GM12878 (cell line): ENCODE data around the gene GNGT2. TPM values are rescaled to one million over a fixed set of nuclear protein-coding genes. Genes with fewer than 3 reads are reported as not detected.

Source experiments
- ATAC-seq: fragments of 200-7000 bp; cut with Tn5 transposase; 3 replicates; pipeline ENCODE4 v1.9.1; 2020; ENCODE audit warnings: mild to moderate bottlenecking, moderate library complexity
- BruUV-seq: library from RNA; stranded (reverse); fragments of 400-500 nt; replicated peaks from 2 replicates; lab custom pipeline; 2021; lab: Mats Ljungman, UMichigan
- CTCF ChIA-PET: fragments of 300-600 bp; sonication (Branson Sonifier 250); formaldehyde crosslinking; extraction: SDS; loops from one replicate; lab custom pipeline; 2021; ENCODE audit warnings: inconsistent platforms; lab: Yijun Ruan, JAX
- POLR2A ChIA-PET: fragments of 350-600 bp; formaldehyde crosslinking; extraction: SDS; loops from one replicate; lab custom pipeline; 2021; ENCODE audit warnings: inconsistent platforms; lab: Charles Lee
- RAD21 ChIA-PET: fragments of 300-600 bp; sonication (Branson Sonifier 250); formaldehyde crosslinking; loops from one replicate; lab custom pipeline; 2023; ENCODE audit warnings: antibody characterized with exemption; ENCODE audit not compliant: unreplicated experiment; lab: Charles Lee
- SMC1A ChIA-PET: fragments of 300-600 bp; sonication (Branson Sonifier 250); formaldehyde crosslinking; loops from one replicate; lab custom pipeline; 2023; ENCODE audit not compliant: unreplicated experiment, uncharacterized antibody; lab: Charles Lee
- DNase-seq: peaks from one replicate; pipeline ENCODE4 v3.0.0-alpha.2; 2011; ENCODE audit warnings: low read depth, low spot score
- FAIRE-seq: peaks from 3 replicates; lab custom pipeline; 2011; peaks lifted over from hg19 to GRCh38; lab: Jason Lieb, UNC
- H2AFZ ChIP-seq: 2 replicates; pipeline ENCODE4 v1.6.0; 2011; ENCODE audit warnings: low read depth, low read length, control low read depth; ENCODE audit not compliant: control insufficient read depth
- H3K27ac ChIP-seq: 2 replicates; pipeline ENCODE4 v1.5.1; 2011; ENCODE audit warnings: control low read depth; ENCODE audit not compliant: control insufficient read depth, insufficient read depth
- H3K27me3 ChIP-seq, 2 experiments: replicated peaks in 1 of 2; 2 replicates each; pipeline versions ENCODE4 v1.6.0 to v1.6.1; 2011; ENCODE audit warnings: low read length in 1 of 2; ENCODE audit not compliant: control insufficient read depth in 2 of 2, insufficient read depth in 2 of 2
- H3K36me3 ChIP-seq, 2 experiments: 2 replicates each; pipeline ENCODE4 v1.5.1; 2011; ENCODE audit warnings: low read length in 1 of 2; ENCODE audit not compliant: control insufficient read depth in 2 of 2, insufficient read depth in 2 of 2
- H3K4me1 ChIP-seq: 2 replicates; pipeline ENCODE4 v1.6.1; 2011; ENCODE audit warnings: mild to moderate bottlenecking, low read length, moderate library complexity, mixed read lengths; ENCODE audit not compliant: control insufficient read depth, insufficient read depth
- H3K4me2 ChIP-seq: 2 replicates; pipeline ENCODE4 v1.6.0; 2011; ENCODE audit warnings: control low read depth; ENCODE audit not compliant: control insufficient read depth, insufficient read depth
- H3K4me3 ChIP-seq: fragments of 200-600 bp; sonication (generic); 2 replicates; pipeline ENCODE4 v1.5.1; 2016
- H3K79me2 ChIP-seq: 2 replicates; pipeline ENCODE4 v1.6.0; 2011; ENCODE audit warnings: low read length; ENCODE audit not compliant: control insufficient read depth, insufficient read depth
- H3K9ac ChIP-seq: 2 replicates; pipeline ENCODE4 v1.8.0; 2011; ENCODE audit warnings: low read length, control low read depth, mixed read lengths; ENCODE audit not compliant: control insufficient read depth, insufficient read depth
- H3K9me3 ChIP-seq: replicated peaks from 3 replicates; pipeline ENCODE4 v1.5.1; 2011; ENCODE audit warnings: mild to moderate bottlenecking, low read length; ENCODE audit not compliant: control insufficient read depth, insufficient read depth
- H4K20me1 ChIP-seq: 2 replicates; pipeline ENCODE4 v1.6.0; 2011; ENCODE audit not compliant: control insufficient read depth, insufficient read depth
- E2F8 ChIP-seq: fragments of 450-650 bp; IDR thresholded peaks from 2 replicates; pipeline ENCODE4 v1.6.1; 2018; ENCODE audit warnings: mild to moderate bottlenecking, low read depth, moderate library complexity; ENCODE audit not compliant: partially characterized antibody
- FOXM1 ChIP-seq: IDR thresholded peaks from 2 replicates; pipeline ENCODE4 v1.6.1; 2012; ENCODE audit warnings: low read depth, mild to moderate bottlenecking, inconsistent platforms, low read length, moderate library complexity
- PAX5 ChIP-seq: IDR thresholded peaks from 2 replicates; pipeline ENCODE4 v1.6.1; 2011; ENCODE audit warnings: low read depth, low read length, borderline replicate concordance
- PML ChIP-seq: IDR thresholded peaks from 2 replicates; pipeline ENCODE4 v1.6.1; 2012; ENCODE audit warnings: low read length, inconsistent platforms
- ZNF24 ChIP-seq: fragments of 450-650 bp; IDR thresholded peaks from 2 replicates; pipeline ENCODE4 v1.6.1; 2017; ENCODE audit warnings: antibody characterized with exemption, mild to moderate bottlenecking
- WGBS: methylation state at CpG from one replicate; pipeline ENCODE4 v1.1.6; 2016; ENCODE audit warnings: low lambda C conversion rate; ENCODE audit not compliant: insufficient replicate concordance, insufficient coverage; ENCODE audit errors: missing lambda C conversion rate; 5-methylcytosine and 5-hydroxymethylcytosine counted together
- in situ Hi-C: fragments of 300-500 bp; cut with MboI; formaldehyde crosslinking; loops from 9 replicates; pipeline ENCODE4 v1.14.3; 2018; ENCODE audit warnings: mixed read lengths
- intact Hi-C: fragments of 100-400 bp; cut with micrococcal nuclease; formaldehyde crosslinking; loops from one replicate; pipeline ENCODE4 v1.14.2; 2022; ENCODE audit not compliant: unreplicated experiment
- polyA plus RNA-seq, 11 experiments: library from polyadenylated mRNA; depleted of rRNA in 4 of 11; unstranded in 6 of 11; stranded (reverse) in 5 of 11; fragments of >200 nt; fragmentation: Nextera tagmentation in 4 of 11; fragmentation: Illumina TruSeq in 1 of 11; extraction: Ambion mirVana in 4 of 11; extraction: Trizol in 1 of 11; gene quantifications; 1 replicate in 1 of 11; 2 replicates in 10 of 11; pipeline versions ENCODE4 v1.2.1 to v1.2.3, GENCODE V29; 2011 to 2016; ENCODE audit warnings: inconsistent platforms in 2 of 11, missing spikeins in 2 of 11, low read depth in 1 of 11
- total RNA-seq, 4 experiments: library from RNA; depleted of rRNA in 3 of 4; stranded (reverse); fragments of >200 nt in 3 of 4; fragmentation: Illumina TruSeq in 1 of 4; extraction: Trizol in 1 of 4; gene quantifications; 2 replicates each; pipeline versions ENCODE4 v1.2.1 to v1.2.3, GENCODE V29; 2013 to 2021

Gene GNGT2
- total and polyA plus RNA-seq, 10 of the 15 experiments (the other 5 are each of a cell fraction or from before 2014, with no cell fraction given): 15.3 to 60.4 (median 32.0) TPM

DNA sequence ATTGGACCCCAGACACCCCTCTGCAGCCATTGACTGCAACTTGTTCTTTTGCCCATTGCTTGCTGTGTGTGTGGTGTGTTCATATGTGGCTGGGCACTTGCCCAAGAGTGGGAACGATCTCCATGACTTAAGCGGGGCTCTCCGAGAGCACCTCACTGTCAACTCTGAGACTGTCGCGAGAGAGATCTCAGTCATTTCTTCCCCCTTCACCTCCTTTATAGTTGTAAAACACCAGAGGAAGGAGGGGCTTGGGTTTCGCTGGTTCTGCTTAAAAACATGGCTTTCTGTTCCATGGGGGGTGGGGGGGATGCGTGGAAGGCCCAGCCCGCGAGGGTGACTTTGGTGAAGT, 12.8 kb upstream of the GNGT2 start:
- TF ChIP-seq PAX5 (no peak), PML (peak; percentile 47; the same call in 1 of the 2 replicates), FOXM1 (0 out of 2 replicates have a peak, but pooled peaks have one; percentile 12), E2F8 (peak; percentile 13), ZNF24 (no peak)
- DNase-seq (no peak), ATAC-seq (no peak), FAIRE-seq (no peak)
- Histone ChIP-seq H3K27ac (no peak overlapping the region), H3K4me2 (peak overlapping the region; percentile 62), H2AFZ (no peak overlapping the region), H3K36me3 (peaks cover 6 to 17% of the 10 kb centered on the region in 2 experiments), H3K9ac (no peak overlapping the region), H3K9me3 (no peaks in the 10 kb centered on the region), H3K4me1 (peaks cover 46% of the 10 kb centered on the region), H3K4me3 (no peak overlapping the region), H4K20me1 (0 out of 2 replicates have a peak, but pooled peaks cover 7% of the 10 kb centered on the region), H3K79me2 (no peaks in the 10 kb centered on the region; the same call in none of the 2 replicates), H3K27me3 (no peaks in the 10 kb centered on the region)
- 16% methylated on average over 9 of the region's 9 CpGs for WGBS
- intact Hi-C loops (no loop called here), in situ Hi-C loops (loop anchor here (10.0 kb wide), 1 partner anchor 48 kb away; no protein-coding TSS in a partner anchor)
- RAD21 ChIA-PET: interaction anchor here (1.1 to 2.3 kb wide), 3 partner anchors 29 to 40 kb away, joined by 3 to 13 read pairs (median 6); no protein-coding TSS in a partner anchor
- POLR2A ChIA-PET: interaction anchor here (1.7 kb wide), 1 partner anchor 31 kb away, joined by 7 read pairs; no protein-coding TSS in a partner anchor
- SMC1A ChIA-PET: interaction anchor here (1.1 to 16.8 kb wide), 5 partner anchors 11 to 43 kb away, joined by 3 to 354 read pairs (median 11); no protein-coding TSS in a partner anchor
- CTCF ChIA-PET: interaction anchor here (0.8 to 2.8 kb wide), 11 partner anchors 8 to 70 kb away, joined by 3 to 22 read pairs (median 8); partner anchors contain the start of genes ABI3 and GNGT2
- BruUV-seq: no TSS peak
